Measurements from ENCODE around the gene CBX3.

DNA sequence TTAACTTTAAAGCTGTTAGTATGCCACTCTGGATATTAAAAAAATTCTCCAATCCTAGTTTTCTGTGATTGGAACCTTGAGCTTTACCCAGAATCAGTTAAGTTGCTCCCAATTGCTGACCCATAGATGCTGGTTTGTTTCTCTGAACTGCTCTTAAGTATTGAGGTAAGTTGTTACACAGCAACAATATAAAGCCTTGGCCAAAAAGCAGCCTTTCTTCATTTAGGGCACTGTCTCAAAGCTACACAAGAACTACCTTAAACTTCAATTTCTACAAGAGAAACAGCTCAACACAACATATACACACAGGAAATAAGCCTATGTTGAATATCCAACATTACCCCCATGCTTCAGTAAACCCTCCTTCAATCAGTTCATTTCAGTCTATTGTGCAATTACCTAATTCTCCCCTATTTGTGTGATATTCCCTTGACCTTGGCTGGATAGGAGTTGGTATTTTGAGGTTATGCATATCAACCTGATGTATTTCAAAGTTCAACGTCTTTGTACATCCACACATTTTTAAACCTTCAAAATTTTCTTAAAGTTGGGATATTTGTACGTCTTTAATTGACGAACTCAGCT, 12.5 kb upstream of the CBX3 start:
- no peak for TF ChIP-seq POLR2A (IDR thresholded peaks at IDR 0.05)
- TF ChIP-seq, protein P1, sequence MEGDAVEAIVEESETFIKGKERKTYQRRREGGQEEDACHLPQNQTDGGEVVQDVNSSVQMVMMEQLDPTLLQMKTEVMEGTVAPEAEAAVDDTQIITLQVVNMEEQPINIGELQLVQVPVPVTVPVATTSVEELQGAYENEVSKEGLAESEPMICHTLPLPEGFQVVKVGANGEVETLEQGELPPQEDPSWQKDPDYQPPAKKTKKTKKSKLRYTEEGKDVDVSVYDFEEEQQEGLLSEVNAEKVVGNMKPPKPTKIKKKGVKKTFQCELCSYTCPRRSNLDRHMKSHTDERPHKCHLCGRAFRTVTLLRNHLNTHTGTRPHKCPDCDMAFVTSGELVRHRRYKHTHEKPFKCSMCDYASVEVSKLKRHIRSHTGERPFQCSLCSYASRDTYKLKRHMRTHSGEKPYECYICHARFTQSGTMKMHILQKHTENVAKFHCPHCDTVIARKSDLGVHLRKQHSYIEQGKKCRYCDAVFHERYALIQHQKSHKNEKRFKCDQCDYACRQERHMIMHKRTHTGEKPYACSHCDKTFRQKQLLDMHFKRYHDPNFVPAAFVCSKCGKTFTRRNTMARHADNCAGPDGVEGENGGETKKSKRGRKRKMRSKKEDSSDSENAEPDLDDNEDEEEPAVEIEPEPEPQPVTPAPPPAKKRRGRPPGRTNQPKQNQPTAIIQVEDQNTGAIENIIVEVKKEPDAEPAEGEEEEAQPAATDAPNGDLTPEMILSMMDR (IDR thresholded peaks at IDR 0.05) = no peak
